WTC11 (cell line): ENCODE data around the gene ZNF81. TPM values are rescaled to one million over a fixed set of nuclear protein-coding genes. Genes with fewer than 3 reads are reported as not detected.

ENCODE experiments used
- ATAC-seq: fragments of 200-7000 bp; cut with Tn5 transposase; 2 replicates; pipeline ENCODE4 v1.10.0; 2021; ENCODE audit warnings: mild to moderate bottlenecking, moderate library complexity
- CTCF ChIA-PET: fragments of 300-600 bp; sonication (Branson Sonifier 250); formaldehyde crosslinking; loops from one replicate; lab custom pipeline; 2021; ENCODE audit warnings: antibody characterized with exemption; lab: Charles Lee
- POLR2A ChIA-PET: fragments of 350-600 bp; sonication (Branson Sonifier 250); formaldehyde crosslinking; loops from one replicate; lab custom pipeline; 2021; ENCODE audit warnings: antibody characterized with exemption; lab: Charles Lee
- DNase-seq: peaks from one replicate; pipeline ENCODE4 v3.0.0; 2021; ENCODE audit warnings: low spot score
- H3K27ac Mint-ChIP-seq: 2 replicates; pipeline ENCODE4 v1.8.0; 2021; ENCODE audit warnings: mixed read lengths
- H3K27me3 Mint-ChIP-seq: 2 replicates; pipeline ENCODE4 v1.8.0; 2021; ENCODE audit warnings: low read depth, mild to moderate bottlenecking, moderate library complexity, mixed read lengths
- H3K36me3 Mint-ChIP-seq: 2 replicates; pipeline ENCODE4 v1.8.0; 2021; ENCODE audit warnings: mixed read lengths
- H3K4me1 Mint-ChIP-seq: 2 replicates; pipeline ENCODE4 v1.8.0; 2022; ENCODE audit warnings: mixed read lengths
- H3K4me3 Mint-ChIP-seq: 2 replicates; pipeline ENCODE4 v1.8.0; 2021; ENCODE audit warnings: mild to moderate bottlenecking, moderate library complexity, mixed read lengths
- H3K9me3 Mint-ChIP-seq: 2 replicates; pipeline ENCODE4 v1.8.0; 2021; ENCODE audit warnings: mixed read lengths
- ATF1 ChIP-seq: sonication (generic); formaldehyde crosslinking; IDR thresholded peaks from 2 replicates; pipeline ENCODE4 v1.8.1; 2023; ENCODE audit warnings: mild to moderate bottlenecking, moderate library complexity, missing genetic modification reagents
- ETV6 ChIP-seq: sonication (generic); formaldehyde crosslinking; IDR thresholded peaks from 2 replicates; pipeline ENCODE4 v1.8.1; 2022; ENCODE audit warnings: mild to moderate bottlenecking, missing genetic modification reagents
- FOXJ3 ChIP-seq: sonication (generic); formaldehyde crosslinking; IDR thresholded peaks from 2 replicates; pipeline ENCODE4 v1.9.0; 2021; ENCODE audit warnings: missing genetic modification reagents, mild to moderate bottlenecking, borderline replicate concordance
- HMGXB4 ChIP-seq: sonication (generic); formaldehyde crosslinking; IDR thresholded peaks from 2 replicates; pipeline ENCODE4 v1.8.1; 2023; ENCODE audit warnings: mild to moderate bottlenecking, moderate library complexity, missing genetic modification reagents
- JAZF1 ChIP-seq: fragments of 250-450 bp; sonication (Bioruptor Pico); IDR thresholded peaks from 2 replicates; pipeline ENCODE4 v1.9.0; 2021; ENCODE audit warnings: moderate library complexity, mild to moderate bottlenecking, inconsistent platforms
- MXD4 ChIP-seq: fragments of 250-450 bp; sonication (Bioruptor Pico); IDR thresholded peaks from 2 replicates; pipeline ENCODE4 v1.8.0; 2021; ENCODE audit warnings: mild to moderate bottlenecking, moderate library complexity, borderline replicate concordance
- NFYB ChIP-seq: sonication (generic); formaldehyde crosslinking; conservative IDR thresholded peaks from 2 replicates; pipeline ENCODE4 v1.8.0; 2022; ENCODE audit warnings: low read depth, missing genetic modification reagents
- PREB ChIP-seq: sonication (generic); formaldehyde crosslinking; IDR thresholded peaks from 2 replicates; pipeline ENCODE4 v1.8.1; 2022; ENCODE audit warnings: mild to moderate bottlenecking, missing genetic modification reagents, moderate library complexity, borderline replicate concordance
- SOX15 ChIP-seq: fragments of 250-450 bp; sonication (Bioruptor Pico); IDR thresholded peaks from 2 replicates; pipeline ENCODE4 v1.9.0; 2021; ENCODE audit warnings: mild to moderate bottlenecking
- SP1 ChIP-seq: sonication (generic); formaldehyde crosslinking; conservative IDR thresholded peaks from 2 replicates; pipeline ENCODE4 v1.8.1; 2022; ENCODE audit warnings: missing genetic modification reagents
- STAT6 ChIP-seq: sonication (generic); formaldehyde crosslinking; conservative IDR thresholded peaks from 2 replicates; pipeline ENCODE4 v1.8.1; 2023; ENCODE audit warnings: mild to moderate bottlenecking, low read depth, missing genetic modification reagents, moderate library complexity
- TCF7 ChIP-seq: sonication (generic); formaldehyde crosslinking; IDR thresholded peaks from 2 replicates; pipeline ENCODE4 v1.8.0; 2022; ENCODE audit warnings: mild to moderate bottlenecking, low read depth, missing genetic modification reagents, moderate library complexity
- TEAD4 ChIP-seq: sonication (generic); formaldehyde crosslinking; IDR thresholded peaks from 2 replicates; pipeline ENCODE4 v1.8.0; 2022; ENCODE audit warnings: mild to moderate bottlenecking, missing genetic modification reagents
- ZNF121 ChIP-seq: sonication (generic); formaldehyde crosslinking; IDR thresholded peaks from 2 replicates; pipeline ENCODE4 v1.8.0; 2023; ENCODE audit warnings: missing genetic modification reagents
- ZNF219 ChIP-seq: sonication (generic); formaldehyde crosslinking; IDR thresholded peaks from 2 replicates; pipeline ENCODE4 v1.8.0; 2023; ENCODE audit warnings: missing genetic modification reagents, mild to moderate bottlenecking, borderline replicate concordance
- ZNF423 ChIP-seq: fragments of 250-450 bp; sonication (Bioruptor Pico); IDR thresholded peaks from 2 replicates; pipeline ENCODE4 v2.1.2; 2022; ENCODE audit warnings: mild to moderate bottlenecking, moderate library complexity
- total RNA-seq: library from RNA; stranded (reverse); gene quantifications from 3 replicates; pipeline ENCODE4 v1.2.3, GENCODE V29; 2021
- TF ChIP-seq, protein P1 (sequence below): sonication (generic); formaldehyde crosslinking; IDR thresholded peaks from 2 replicates; pipeline ENCODE4 v1.8.1; 2022; ENCODE audit warnings: low read depth, mild to moderate bottlenecking, moderate library complexity, missing genetic modification reagents, borderline replicate concordance
- TF ChIP-seq, protein P2 (sequence below): sonication (generic); formaldehyde crosslinking; IDR thresholded peaks from 2 replicates; pipeline ENCODE4 v1.8.0; 2022; ENCODE audit warnings: mild to moderate bottlenecking, missing genetic modification reagents
- TF ChIP-seq, protein P3 (sequence below): sonication (generic); formaldehyde crosslinking; IDR thresholded peaks from 2 replicates; pipeline ENCODE4 v1.8.0; 2022; ENCODE audit warnings: missing genetic modification reagents
- TF ChIP-seq, protein P4 (sequence below): fragments of 250-450 bp; sonication (Bioruptor Pico); IDR thresholded peaks from 2 replicates; pipeline ENCODE4 v1.9.0; 2021; ENCODE audit warnings: mild to moderate bottlenecking
- TF ChIP-seq, protein P5 (sequence below): fragments of 250-450 bp; sonication (Bioruptor Pico); IDR thresholded peaks from 2 replicates; pipeline ENCODE4 v1.8.0; 2021; ENCODE audit warnings: mild to moderate bottlenecking

Gene ZNF81
- total RNA-seq, 1 experiment from 2014 or later, result 12.0 TPM

DNA sequence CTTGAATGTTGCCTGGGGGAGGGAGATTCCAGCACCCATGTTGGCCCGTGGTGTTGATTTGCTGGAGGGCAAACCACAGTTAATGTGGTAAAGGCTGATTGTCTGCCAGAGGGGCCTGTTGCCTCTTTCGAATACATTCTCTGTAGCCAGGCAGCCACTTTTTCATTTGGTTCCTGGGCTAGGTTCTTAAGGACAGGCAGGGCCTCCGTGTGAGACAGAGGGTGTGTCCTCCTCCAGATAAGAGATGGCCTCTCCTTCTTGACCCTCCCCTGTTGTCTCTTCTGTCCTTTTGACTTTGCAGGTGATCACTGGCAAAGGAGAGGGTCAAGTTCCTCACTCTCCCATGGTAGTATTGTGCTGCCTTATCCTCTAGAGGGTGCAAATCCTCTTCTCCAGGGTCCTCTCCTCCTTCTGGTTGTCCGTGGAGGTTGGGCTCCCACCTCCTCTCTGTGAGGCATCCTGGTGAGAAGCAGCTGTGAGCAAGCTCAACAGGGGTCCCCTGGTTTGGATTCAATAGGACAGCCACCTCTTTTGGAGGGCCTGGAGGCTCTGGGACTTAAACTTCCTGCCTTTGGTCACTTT lies 122.2 kb downstream of the ZNF81 start:
- ATAC-seq, result peak; percentile 79
- CTCF ChIA-PET, result interaction anchor here (0.9 to 1.6 kb wide), 2 partner anchors 22 to 152 kb away, joined by 3 to 7 read pairs; no protein-coding TSS in a partner anchor

GRCh38 chrX:47960406-47960805 lies 123.7 kb downstream of the ZNF81 start:
- Mint-ChIP-seq H3K36me3 (peaks cover 28% of the 10 kb centered on the region), H3K4me1 (peaks cover 3% of the 10 kb centered on the region; the same call in 1 of the 2 replicates), H3K27me3 (no peaks in the 10 kb centered on the region), H3K9me3 (peaks cover 35% of the 10 kb centered on the region), H3K27ac (no peak overlapping the region), H3K4me3 (no peak overlapping the region)
- ATAC-seq, result no peak
- DNase-seq, result no peak
- CTCF ChIA-PET, result no interaction called here
- POLR2A ChIA-PET, result no interaction called here
- TF ChIP-seq TCF7 (CRISPR knock-in tag) (no peak), FOXJ3 (no peak), SOX15 (no peak), ATF1 (CRISPR knock-in tag) (no peak), TEAD4 (CRISPR knock-in tag) (no peak), NFYB (CRISPR knock-in tag) (no peak), HMGXB4 (no peak), STAT6 (CRISPR knock-in tag) (no peak), MXD4 (CRISPR knock-in tag) (no peak), PREB (CRISPR knock-in tag) (no peak), ZNF219 (CRISPR knock-in tag) (no peak), ETV6 (CRISPR knock-in tag) (no peak), ZNF121 (CRISPR knock-in tag) (no peak), JAZF1 (CRISPR knock-in tag) (no peak)
- TF ChIP-seq, protein P1, sequence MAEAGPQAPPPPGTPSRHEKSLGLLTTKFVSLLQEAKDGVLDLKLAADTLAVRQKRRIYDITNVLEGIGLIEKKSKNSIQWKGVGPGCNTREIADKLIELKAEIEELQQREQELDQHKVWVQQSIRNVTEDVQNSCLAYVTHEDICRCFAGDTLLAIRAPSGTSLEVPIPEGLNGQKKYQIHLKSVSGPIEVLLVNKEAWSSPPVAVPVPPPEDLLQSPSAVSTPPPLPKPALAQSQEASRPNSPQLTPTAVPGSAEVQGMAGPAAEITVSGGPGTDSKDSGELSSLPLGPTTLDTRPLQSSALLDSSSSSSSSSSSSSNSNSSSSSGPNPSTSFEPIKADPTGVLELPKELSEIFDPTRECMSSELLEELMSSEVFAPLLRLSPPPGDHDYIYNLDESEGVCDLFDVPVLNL, result no peak
- TF ChIP-seq, protein P2, sequence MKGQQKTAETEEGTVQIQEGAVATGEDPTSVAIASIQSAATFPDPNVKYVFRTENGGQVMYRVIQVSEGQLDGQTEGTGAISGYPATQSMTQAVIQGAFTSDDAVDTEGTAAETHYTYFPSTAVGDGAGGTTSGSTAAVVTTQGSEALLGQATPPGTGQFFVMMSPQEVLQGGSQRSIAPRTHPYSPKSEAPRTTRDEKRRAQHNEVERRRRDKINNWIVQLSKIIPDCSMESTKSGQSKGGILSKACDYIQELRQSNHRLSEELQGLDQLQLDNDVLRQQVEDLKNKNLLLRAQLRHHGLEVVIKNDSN (CRISPR knock-in tag), result no peak
- TF ChIP-seq, protein P3, sequence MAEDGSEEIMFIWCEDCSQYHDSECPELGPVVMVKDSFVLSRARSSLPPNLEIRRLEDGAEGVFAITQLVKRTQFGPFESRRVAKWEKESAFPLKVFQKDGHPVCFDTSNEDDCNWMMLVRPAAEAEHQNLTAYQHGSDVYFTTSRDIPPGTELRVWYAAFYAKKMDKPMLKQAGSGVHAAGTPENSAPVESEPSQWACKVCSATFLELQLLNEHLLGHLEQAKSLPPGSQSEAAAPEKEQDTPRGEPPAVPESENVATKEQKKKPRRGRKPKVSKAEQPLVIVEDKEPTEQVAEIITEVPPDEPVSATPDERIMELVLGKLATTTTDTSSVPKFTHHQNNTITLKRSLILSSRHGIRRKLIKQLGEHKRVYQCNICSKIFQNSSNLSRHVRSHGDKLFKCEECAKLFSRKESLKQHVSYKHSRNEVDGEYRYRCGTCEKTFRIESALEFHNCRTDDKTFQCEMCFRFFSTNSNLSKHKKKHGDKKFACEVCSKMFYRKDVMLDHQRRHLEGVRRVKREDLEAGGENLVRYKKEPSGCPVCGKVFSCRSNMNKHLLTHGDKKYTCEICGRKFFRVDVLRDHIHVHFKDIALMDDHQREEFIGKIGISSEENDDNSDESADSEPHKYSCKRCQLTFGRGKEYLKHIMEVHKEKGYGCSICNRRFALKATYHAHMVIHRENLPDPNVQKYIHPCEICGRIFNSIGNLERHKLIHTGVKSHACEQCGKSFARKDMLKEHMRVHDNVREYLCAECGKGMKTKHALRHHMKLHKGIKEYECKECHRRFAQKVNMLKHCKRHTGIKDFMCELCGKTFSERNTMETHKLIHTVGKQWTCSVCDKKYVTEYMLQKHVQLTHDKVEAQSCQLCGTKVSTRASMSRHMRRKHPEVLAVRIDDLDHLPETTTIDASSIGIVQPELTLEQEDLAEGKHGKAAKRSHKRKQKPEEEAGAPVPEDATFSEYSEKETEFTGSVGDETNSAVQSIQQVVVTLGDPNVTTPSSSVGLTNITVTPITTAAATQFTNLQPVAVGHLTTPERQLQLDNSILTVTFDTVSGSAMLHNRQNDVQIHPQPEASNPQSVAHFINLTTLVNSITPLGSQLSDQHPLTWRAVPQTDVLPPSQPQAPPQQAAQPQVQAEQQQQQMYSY (CRISPR knock-in tag), result no peak
- TF ChIP-seq, protein P4, sequence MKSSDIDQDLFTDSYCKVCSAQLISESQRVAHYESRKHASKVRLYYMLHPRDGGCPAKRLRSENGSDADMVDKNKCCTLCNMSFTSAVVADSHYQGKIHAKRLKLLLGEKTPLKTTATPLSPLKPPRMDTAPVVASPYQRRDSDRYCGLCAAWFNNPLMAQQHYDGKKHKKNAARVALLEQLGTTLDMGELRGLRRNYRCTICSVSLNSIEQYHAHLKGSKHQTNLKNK (CRISPR knock-in tag), result no peak
- TF ChIP-seq, protein P5, sequence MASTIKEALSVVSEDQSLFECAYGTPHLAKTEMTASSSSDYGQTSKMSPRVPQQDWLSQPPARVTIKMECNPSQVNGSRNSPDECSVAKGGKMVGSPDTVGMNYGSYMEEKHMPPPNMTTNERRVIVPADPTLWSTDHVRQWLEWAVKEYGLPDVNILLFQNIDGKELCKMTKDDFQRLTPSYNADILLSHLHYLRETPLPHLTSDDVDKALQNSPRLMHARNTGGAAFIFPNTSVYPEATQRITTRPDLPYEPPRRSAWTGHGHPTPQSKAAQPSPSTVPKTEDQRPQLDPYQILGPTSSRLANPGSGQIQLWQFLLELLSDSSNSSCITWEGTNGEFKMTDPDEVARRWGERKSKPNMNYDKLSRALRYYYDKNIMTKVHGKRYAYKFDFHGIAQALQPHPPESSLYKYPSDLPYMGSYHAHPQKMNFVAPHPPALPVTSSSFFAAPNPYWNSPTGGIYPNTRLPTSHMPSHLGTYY (CRISPR knock-in tag), result no peak

More for the DNA sequence above, 122.2 kb downstream of the ZNF81 start:
- DNase-seq, result no peak
- H3K36me3 Mint-ChIP-seq, result peaks cover 17% of the 10 kb centered on the region
- TF ChIP-seq ZNF423 (CRISPR knock-in tag) (peak; percentile 77), NFYB (CRISPR knock-in tag) (no peak), SP1 (CRISPR knock-in tag) (no peak)
- TF ChIP-seq, all 79 proteins: peak for 1
- H3K27ac Mint-ChIP-seq, result no peak overlapping the region
- peaks cover 22% of the 10 kb centered on the region for H3K9me3 Mint-ChIP-seq
- peaks cover 5% of the 10 kb centered on the region for H3K4me1 Mint-ChIP-seq
- H3K27me3 Mint-ChIP-seq, result no peaks in the 10 kb centered on the region
- POLR2A ChIA-PET, result no interaction called here
- H3K4me3 Mint-ChIP-seq, result no peak overlapping the region
